Loucy (cell line): ENCODE measurements around the gene MXD4.

Experiments
- H2AFZ ChIP-seq: fragments of 200-600 bp; sonication (generic); 2 replicates; pipeline ENCODE4 v1.6.0; 2016; ENCODE audit warnings: antibody characterized with exemption, mild to moderate bottlenecking, low read length, moderate library complexity
- H3F3A ChIP-seq: fragments of 200-600 bp; 2 replicates; pipeline ENCODE4 v1.6.0; 2016; ENCODE audit warnings: antibody characterized with exemption, low read depth, mild to moderate bottlenecking
- H3K27me3 ChIP-seq: fragments of 200-600 bp; sonication (generic); 2 replicates; pipeline ENCODE4 v1.6.1; 2014; ENCODE audit warnings: low read length, mild to moderate bottlenecking; ENCODE audit not compliant: insufficient read depth, poor library complexity, severe bottlenecking
- H3K36me3 ChIP-seq: fragments of 200-600 bp; sonication (generic); 2 replicates; pipeline ENCODE4 v1.6.1; 2016; ENCODE audit warnings: low read length; ENCODE audit not compliant: insufficient read depth
- H3K4me1 ChIP-seq: fragments of 200-600 bp; sonication (generic); 2 replicates; pipeline ENCODE4 v1.5.1; 2014; ENCODE audit warnings: low read length, mild to moderate bottlenecking; ENCODE audit not compliant: insufficient read depth, poor library complexity, severe bottlenecking
- H3K4me2 ChIP-seq: fragments of 200-600 bp; sonication (generic); 2 replicates; pipeline ENCODE4 v1.6.0; 2014; ENCODE audit warnings: antibody characterized with exemption, low read length, low read depth, mild to moderate bottlenecking; ENCODE audit not compliant: poor library complexity, severe bottlenecking
- H3K4me3 ChIP-seq: fragments of 200-600 bp; sonication (generic); 2 replicates; pipeline ENCODE4 v1.5.1; 2014; ENCODE audit warnings: low read length, mild to moderate bottlenecking, mixed read lengths; ENCODE audit not compliant: poor library complexity, severe bottlenecking
- H3K79me2 ChIP-seq: fragments of 200-600 bp; sonication (generic); 2 replicates; pipeline ENCODE4 v1.6.1; 2014; ENCODE audit warnings: low read length; ENCODE audit not compliant: insufficient read depth
- H3K9ac ChIP-seq: fragments of 200-600 bp; sonication (generic); 2 replicates; pipeline ENCODE4 v1.6.0; 2014; ENCODE audit warnings: mild to moderate bottlenecking, low read depth, low read length, moderate library complexity; ENCODE audit not compliant: poor library complexity, severe bottlenecking
- H3K9me2 ChIP-seq: fragments of 200-600 bp; sonication (generic); replicated peaks from 2 replicates; pipeline ENCODE4 v1.6.1; 2016; ENCODE audit warnings: low read depth, low read length, mixed read lengths
- H3K9me3 ChIP-seq: fragments of 200-600 bp; sonication (generic); 2 replicates; pipeline ENCODE4 v1.6.1; 2014; ENCODE audit warnings: mild to moderate bottlenecking, antibody characterized with exemption, low read length, low read depth; ENCODE audit not compliant: insufficient read depth
- H4K20me1 ChIP-seq: fragments of 200-600 bp; sonication (generic); 2 replicates; pipeline ENCODE4 v1.6.0; 2014; ENCODE audit warnings: antibody characterized with exemption, low read length, mild to moderate bottlenecking; ENCODE audit not compliant: insufficient read depth, poor library complexity, severe bottlenecking
- EZH2phosphoT487 ChIP-seq: fragments of 200-600 bp; IDR thresholded peaks from 2 replicates; pipeline ENCODE4 v1.6.1; 2018; ENCODE audit warnings: antibody characterized with exemption, mild to moderate bottlenecking, moderate library complexity, borderline replicate concordance
- TF ChIP-seq, protein P1 (sequence below): fragments of 200-600 bp; sonication (generic); conservative IDR thresholded peaks from 2 replicates; pipeline ENCODE4 v1.5.1; 2014; ENCODE audit warnings: mild to moderate bottlenecking, antibody characterized with exemption, low read length

MXD4 gene

DNA sequence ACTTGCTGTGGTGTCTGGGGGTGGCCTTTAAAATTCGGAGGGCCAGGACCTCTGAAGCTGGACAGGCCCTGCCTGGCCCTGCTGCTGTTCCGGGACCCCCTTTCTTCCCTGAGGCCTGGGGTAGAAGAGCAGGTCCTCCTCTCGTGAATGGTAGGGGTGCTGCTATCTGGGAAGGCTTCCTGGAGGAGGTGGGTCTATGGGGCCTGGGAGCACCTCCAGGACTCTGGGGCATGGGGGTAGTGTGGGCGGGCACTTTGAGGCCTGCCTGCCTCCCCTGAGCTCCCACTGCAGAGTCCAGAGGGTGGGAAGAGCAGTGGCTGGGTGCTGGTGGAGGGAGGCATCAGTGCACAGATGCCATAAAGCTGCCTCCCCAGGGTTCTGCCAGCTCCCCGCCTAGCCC, 4.9 kb upstream of the MXD4 start:
- Histone ChIP-seq H3K4me1 (peaks cover 11% of the 10 kb centered on the region), H3K9ac (no peak overlapping the region)

GRCh38 chr4:2266181-2266580, 4.3 kb upstream of the MXD4 start:
- TF ChIP-seq, protein P1, sequence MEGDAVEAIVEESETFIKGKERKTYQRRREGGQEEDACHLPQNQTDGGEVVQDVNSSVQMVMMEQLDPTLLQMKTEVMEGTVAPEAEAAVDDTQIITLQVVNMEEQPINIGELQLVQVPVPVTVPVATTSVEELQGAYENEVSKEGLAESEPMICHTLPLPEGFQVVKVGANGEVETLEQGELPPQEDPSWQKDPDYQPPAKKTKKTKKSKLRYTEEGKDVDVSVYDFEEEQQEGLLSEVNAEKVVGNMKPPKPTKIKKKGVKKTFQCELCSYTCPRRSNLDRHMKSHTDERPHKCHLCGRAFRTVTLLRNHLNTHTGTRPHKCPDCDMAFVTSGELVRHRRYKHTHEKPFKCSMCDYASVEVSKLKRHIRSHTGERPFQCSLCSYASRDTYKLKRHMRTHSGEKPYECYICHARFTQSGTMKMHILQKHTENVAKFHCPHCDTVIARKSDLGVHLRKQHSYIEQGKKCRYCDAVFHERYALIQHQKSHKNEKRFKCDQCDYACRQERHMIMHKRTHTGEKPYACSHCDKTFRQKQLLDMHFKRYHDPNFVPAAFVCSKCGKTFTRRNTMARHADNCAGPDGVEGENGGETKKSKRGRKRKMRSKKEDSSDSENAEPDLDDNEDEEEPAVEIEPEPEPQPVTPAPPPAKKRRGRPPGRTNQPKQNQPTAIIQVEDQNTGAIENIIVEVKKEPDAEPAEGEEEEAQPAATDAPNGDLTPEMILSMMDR, result no peak
- no peak for TF ChIP-seq EZH2phosphoT487
- H3F3A ChIP-seq, result no peaks in the 10 kb centered on the region
- H2AFZ ChIP-seq, result no peak overlapping the region
- H3K27me3 ChIP-seq, result no peaks in the 10 kb centered on the region
- peaks cover 11% of the 10 kb centered on the region for H3K4me1 ChIP-seq
- no peaks in the 10 kb centered on the region for H3K9me2 ChIP-seq
- peaks cover 1% of the 10 kb centered on the region for H4K20me1 ChIP-seq
- H3K4me2 ChIP-seq, result no peak overlapping the region
- no peak overlapping the region for H3K9ac ChIP-seq
- no peak overlapping the region for H3K4me3 ChIP-seq
- H3K36me3 ChIP-seq, result no peaks in the 10 kb centered on the region
- no peaks in the 10 kb centered on the region for H3K9me3 ChIP-seq
- peaks cover 5% of the 10 kb centered on the region for H3K79me2 ChIP-seq

More for the DNA sequence above, 4.9 kb upstream of the MXD4 start:
- Histone ChIP-seq H3K4me3 (no peak overlapping the region), H3K9me3 (no peaks in the 10 kb centered on the region), H3K9me2 (no peaks in the 10 kb centered on the region), H4K20me1 (no peaks in the 10 kb centered on the region), H3K27me3 (no peaks in the 10 kb centered on the region), H3K36me3 (no peaks in the 10 kb centered on the region), H3K4me2 (no peak overlapping the region), H2AFZ (no peak overlapping the region), H3K79me2 (0 out of 2 replicates have a peak, but pooled peaks cover 3% of the 10 kb centered on the region), H3F3A (no peaks in the 10 kb centered on the region)
- TF ChIP-seq, protein P1, result no peak
- no peak for TF ChIP-seq EZH2phosphoT487

DNA sequence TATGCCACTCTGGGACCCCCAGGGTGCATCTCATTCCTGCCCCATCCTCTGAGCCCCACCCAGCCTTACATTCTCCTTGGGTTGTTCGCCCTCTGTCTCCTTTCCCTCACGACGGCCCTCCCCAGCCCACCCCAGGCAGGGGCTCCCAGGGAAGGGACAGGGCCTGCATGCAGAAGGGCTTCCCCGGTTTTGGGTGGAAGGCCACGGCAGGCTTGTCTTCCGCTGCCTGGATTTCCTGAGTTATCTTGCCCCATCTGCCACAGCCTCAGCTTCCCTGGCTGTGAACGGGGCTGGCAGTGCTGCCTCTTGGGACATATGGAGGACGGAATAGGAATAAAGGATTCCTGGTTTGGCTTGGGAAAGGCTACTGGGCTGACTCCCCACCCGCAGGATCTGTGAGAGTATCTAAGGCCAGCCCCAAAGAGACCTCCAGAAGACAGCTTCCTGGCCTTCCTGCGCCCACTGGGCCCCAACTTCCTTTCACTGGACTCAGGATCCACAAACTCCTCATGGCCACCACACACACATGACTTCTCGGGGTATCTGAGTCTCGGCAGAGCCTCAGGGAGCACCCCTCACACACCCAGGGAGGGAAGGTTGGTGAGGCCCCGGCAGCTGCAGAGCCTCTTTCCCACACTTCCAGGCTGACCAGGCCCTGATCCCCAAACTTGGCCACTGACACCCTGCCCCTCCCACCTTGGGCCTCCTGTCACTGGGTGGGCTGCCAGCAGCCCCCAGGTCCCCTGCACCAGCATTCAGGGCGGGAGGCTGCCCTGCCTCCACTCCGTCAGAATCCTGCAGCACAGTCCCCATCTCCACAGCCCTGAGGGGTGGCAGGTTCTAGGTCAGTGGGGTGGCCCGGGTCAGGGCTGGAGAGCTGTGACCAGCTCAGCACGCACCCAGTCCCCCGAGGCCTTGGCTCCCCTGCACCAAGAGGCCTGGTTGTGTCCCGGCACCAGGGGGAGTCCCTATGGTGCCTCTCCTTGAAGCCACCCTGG, 3.5 kb upstream of the MXD4 start:
- Histone ChIP-seq H3K4me3 (no peak overlapping the region), H3K9ac (no peak overlapping the region), H3K4me1 (peaks cover 15% of the 10 kb centered on the region), H3K79me2 (peaks cover 13% of the 10 kb centered on the region), H3K4me2 (no peak overlapping the region), H3F3A (no peaks in the 10 kb centered on the region), H2AFZ (no peak overlapping the region), H3K9me2 (no peaks in the 10 kb centered on the region), H3K36me3 (no peaks in the 10 kb centered on the region), H3K9me3 (no peaks in the 10 kb centered on the region), H4K20me1 (peaks cover 9% of the 10 kb centered on the region), H3K27me3 (no peaks in the 10 kb centered on the region)
- TF ChIP-seq, protein P1, result no peak
- no peak for TF ChIP-seq EZH2phosphoT487
